GM21423 (cell line): ENCODE data around the gene PKD2L2.
A peak's percentile ranks its signal among the peaks of the same experiment; 100 is the strongest.
"Not testable (repeated sequence)": the region's sequence is repeated elsewhere in the genome, so short reads cannot be mapped to it uniquely, and the experiment has no call there.

Experiments used
- ATAC-seq: cut with Tn5 transposase; IDR thresholded peaks from one replicate; pipeline ENCODE4 v1.9.1; 2021; ENCODE audit warnings: mild to moderate bottlenecking, moderate library complexity; ENCODE audit not compliant: unreplicated experiment

The PKD2L2 gene

GRCh38 chr5:137888863-137889759 lies at the start of gene PKD2L2:
PKD2L2 (plus strand) TSS chr5:137889457; CDS start chr5:137889492, 35 bp downstream.
- ATAC-seq, result peak; percentile 95

- no peak for ATAC-seq
Observed at GRCh38 chr5:137842296-137842695, 47.0 kb upstream of the PKD2L2 start.

DNA sequence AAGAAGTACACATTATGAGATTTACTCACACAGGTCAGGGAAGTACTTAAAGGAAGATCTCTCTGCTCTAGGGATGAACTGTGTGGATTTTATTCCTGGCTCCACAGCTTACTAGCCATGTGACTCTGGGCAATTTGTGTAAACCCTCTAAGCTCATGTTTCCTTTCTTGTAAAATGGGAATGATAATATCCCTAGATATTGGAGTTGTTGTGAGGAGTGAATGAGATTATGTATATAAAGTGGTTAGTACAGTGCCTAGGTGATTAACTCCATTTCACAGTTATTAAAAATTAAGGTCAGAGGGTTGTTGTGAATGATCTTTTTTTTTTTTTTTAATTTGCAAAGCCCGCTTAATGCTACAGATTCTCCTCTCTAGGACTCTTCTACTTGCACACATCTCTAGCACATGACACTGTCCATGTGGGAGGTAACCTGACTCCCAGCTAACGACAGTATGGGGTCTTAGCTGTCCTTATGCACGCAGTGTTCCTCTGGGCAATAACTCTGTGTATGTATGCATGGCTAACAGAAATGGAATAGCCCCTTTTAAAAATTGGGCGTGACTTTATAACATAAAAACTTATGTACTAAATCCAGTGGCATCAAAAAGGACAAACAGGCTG lies 45.5 kb upstream of the PKD2L2 start:
- ATAC-seq, result no peak

DNA sequence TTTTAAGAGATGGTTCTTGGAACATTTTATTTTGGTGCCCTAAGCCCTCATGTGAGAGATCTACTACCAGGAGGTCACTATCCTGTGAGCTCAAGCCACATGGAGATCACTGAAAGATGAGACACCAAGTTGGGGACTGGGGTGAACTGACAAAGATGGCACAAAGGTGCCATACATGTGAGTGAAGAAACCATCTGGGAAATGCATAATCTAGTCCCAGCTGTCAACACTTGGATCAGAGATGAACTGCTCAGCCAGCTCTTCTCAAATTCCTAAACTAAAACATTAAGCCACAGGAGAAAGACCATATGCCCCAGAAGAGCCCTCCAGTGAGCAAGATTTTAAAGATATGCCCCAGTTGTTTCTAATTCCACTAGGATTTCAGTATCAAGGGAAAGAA lies 43.8 kb upstream of the PKD2L2 start:
- ATAC-seq, result no peak

- ATAC-seq, result no peak
Observed at GRCh38 chr5:137847687-137848086, 41.6 kb upstream of the PKD2L2 start.

DNA sequence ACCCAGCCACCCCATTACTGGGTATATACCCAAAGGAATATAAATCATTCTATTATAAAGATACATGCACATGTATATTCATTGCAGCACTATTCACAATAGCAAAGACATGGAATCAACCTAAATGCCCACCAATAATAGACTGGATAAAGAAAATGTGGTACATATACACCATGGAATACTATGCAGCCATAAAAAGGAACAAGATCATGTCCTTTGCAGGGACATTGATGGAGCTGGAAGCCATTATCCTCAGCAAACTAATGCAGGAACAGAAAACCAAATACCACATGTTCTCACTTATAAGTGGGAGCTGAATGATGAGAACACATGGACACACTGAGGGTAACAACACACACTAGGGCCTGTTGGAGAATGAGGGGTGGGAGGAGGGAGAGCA lies 36.1 kb upstream of the PKD2L2 start:
- ATAC-seq, result not testable (repeated sequence)

DNA sequence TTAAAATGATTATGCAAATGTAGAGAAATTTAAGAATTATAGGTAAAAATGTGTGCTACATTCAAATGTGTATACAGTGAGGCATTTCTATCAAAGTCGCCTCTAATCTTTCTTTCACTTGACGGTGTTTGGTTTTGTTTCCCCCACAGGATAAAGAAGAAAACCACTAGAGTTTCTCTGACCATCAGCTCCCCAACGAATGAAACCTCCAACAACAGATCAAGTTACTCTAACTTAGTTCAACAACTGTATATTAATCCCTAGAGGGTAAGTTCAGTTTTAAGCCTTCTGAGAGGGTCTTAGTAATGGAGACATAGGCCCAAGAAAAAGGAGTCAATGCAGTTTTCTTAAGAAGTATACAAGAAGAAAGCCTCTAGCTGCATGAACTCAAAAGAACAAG lies 33.1 kb upstream of the PKD2L2 start:
- no peak for ATAC-seq

DNA sequence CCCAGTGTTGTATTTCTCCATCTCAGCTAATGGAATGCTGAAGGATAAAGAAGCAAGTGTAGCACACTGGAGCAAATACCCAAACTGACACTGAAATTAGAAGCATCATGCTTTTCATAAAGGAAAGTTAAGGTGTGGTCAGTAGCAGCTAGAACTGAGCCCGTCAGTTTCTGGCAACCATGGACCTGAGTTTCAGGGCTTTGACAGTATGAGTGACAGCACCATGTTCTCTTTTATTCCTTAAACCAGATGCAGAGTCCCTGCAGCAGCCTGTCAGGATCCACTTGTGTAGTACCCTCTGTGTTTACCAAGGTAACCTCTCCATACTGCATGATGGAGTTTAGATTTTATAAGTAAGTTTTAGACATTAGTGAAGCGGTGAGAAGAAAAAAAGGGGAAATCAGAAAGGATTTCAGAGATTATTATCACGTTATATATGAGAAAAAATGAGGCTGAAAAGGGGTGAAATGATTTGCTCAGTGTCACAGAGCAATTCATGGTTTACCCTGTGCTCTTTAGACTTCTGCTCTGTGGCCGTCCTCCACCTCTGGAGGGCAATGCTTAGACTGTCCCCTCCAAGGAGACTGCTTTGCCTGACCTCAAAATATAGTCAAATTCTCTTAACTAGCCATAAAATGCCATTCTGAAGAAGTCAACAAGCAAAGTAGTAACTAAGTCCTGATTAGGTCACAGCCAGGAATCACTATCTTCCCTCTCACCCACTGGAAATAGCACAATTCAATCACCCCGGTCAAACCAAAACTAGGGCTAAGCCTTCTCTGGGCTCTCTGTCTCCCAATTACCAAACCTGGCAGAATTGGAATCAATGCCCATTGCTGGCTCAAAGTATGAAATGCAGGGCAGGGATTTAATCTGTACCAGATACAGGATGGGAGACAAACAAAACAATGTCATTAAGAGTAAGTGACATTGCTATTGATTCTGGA lies 32.1 kb upstream of the PKD2L2 start:
- ATAC-seq, result no peak

GRCh38 chr5:137858223-137858916 lies 30.9 kb upstream of the PKD2L2 start:
- peak; percentile 81 for ATAC-seq

- ATAC-seq, result no peak
Observed at GRCh38 chr5:137858954-137859353, 30.3 kb upstream of the PKD2L2 start.

GRCh38 chr5:137862251-137862650 lies 27.0 kb upstream of the PKD2L2 start:
- no peak for ATAC-seq

DNA sequence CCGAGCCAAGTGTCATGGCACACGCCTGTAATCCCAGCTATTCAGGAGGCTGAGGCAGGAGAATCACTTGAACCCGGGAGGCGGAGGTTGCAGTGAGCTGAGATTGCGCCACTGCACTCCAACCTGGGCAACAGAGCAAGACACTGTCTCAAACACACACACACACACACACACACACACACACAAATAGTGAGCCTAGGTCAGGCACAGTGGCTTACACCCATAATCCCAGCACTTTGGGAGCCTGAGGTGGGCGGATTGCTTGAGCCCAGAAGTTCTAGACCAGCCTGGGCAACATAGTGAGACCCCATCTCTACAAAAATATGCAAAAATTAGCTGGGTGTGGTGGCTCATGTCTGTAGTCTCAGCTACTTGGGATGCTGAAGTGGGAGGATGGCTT lies 25.6 kb upstream of the PKD2L2 start:
- not testable (repeated sequence) for ATAC-seq

DNA sequence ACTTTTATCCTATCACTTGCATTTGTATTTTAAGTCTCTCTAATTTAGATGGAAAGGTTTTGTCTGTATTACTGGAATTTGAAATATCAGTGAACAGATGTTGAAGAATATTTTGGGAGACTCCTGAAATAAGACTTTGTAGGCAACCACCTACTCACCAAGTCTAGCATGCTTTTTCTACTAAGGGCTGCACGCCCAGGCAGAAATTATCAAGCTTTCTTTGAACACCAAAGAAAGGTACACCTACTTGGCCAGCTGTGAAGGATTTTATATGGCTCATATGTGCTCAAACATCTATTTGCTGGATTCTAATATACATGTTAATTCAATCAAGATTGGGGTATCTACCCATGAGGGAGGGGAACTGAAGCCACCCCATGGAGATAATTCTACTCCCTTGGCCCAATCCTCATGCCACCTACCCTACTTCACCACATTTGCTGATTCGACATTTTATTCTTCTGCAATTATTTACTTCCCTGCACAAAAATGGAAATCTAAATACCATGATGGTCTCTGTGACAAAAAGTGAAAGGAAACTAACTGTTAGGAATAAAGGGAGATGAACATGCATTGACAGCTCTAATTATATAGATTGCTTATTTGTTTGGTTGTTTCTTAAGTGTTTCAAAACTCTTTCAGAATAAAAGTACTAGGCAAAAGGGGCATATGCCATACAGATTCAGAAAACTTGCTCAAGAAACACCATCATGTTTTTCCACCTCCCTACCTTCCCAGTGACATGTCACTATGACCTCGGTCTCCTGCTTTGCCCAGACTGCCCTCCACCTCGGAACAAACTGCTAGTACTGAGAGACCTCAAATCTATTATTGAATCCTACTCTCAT lies 22.5 kb upstream of the PKD2L2 start:
- ATAC-seq, result no peak

DNA sequence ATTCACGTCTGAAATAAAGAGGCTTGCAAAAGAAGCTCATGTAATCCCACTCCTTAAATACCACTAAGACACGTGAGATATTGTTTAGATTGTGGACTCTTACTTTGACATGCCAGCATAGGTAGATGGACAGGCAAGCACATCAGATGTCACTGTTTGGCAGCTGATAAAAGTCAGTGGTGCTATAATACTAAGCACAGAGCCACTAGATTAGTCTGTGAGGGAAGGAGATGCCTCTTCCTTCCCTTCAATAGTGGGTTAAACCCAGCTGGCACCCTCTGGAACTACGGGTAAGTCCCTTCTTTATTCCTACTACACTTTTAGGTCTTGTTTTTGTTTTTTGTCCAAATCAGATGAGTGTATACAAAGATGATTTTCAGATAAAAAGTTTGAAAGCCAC lies 21.6 kb upstream of the PKD2L2 start, which contains the start of gene MYOT:
TSS of gene MYOT (plus strand) at position 197 of the 400 bp plus-strand sequence. CDS start 2,792 bp downstream, outside the sequence.
- ATAC-seq, result no peak

GRCh38 chr5:137870647-137871339 lies 18.5 kb upstream of the PKD2L2 start:
- no peak for ATAC-seq

DNA sequence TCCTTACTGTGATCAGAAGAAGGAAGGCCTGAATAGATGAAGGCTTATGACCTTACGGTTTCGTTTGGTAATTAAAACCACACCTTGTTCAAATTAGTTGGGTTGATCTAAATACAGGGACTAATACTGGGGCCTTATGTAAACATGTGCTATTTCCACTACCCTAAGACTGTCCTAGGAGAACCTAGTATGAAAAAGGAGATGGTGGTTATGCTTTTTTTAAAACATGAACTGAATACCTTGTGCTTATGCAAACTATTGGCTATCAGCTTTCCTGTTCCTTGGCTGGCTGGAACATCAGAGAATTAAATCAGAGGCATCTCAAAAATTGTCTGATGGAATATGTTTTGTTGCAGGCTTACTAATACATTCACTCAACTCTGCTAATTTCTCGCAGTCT lies 17.7 kb upstream of the PKD2L2 start:
- ATAC-seq, result no peak

- ATAC-seq, result no peak
Observed at GRCh38 chr5:137872466-137872865, 16.8 kb upstream of the PKD2L2 start.

DNA sequence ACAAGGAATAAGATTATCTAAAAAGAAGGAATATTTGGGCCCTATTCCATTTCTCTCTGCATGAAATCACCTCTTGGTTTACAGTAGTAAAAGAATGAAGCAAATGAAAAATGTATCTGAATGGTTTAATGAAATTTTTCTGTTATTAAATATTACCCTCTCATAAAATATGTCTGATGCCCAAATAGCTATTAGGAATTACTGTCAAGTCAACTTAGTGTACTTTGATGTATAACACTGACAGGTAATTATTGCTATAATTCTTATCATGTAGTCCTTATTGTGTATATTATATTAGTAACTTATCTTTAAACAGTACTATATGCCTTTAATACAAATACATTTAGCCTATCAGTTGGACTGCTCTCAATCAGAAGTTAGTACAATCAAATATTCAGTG lies 13.2 kb upstream of the PKD2L2 start:
- no peak for ATAC-seq

GRCh38 chr5:137880313-137880712 lies 8.9 kb upstream of the PKD2L2 start:
- ATAC-seq, result no peak
